SH-SY5Y (cell line): ENCODE data around the gene FUT8.

Source experiments
- GATA2 ChIP-seq: IDR thresholded peaks from 2 replicates; pipeline ENCODE4 v1.6.1; 2011; ENCODE audit warnings: mild to moderate bottlenecking, low read depth, low read length
- GATA3 ChIP-seq: IDR thresholded peaks from 2 replicates; pipeline ENCODE4 v1.6.1; 2011; ENCODE audit warnings: low read depth, mild to moderate bottlenecking, low read length, moderate library complexity

GRCh38 chr14:65686761-65687160 lies 274.2 kb downstream of the FUT8 start:
- no peak for TF ChIP-seq GATA2
- TF ChIP-seq GATA3 = no peak
